Upper lobe of right lung (tissue), 1 donor: ENCODE data around the gene UNC5A. TPM values are rescaled to one million over a fixed set of nuclear protein-coding genes. Genes with fewer than 3 reads are reported as not detected.

Experiments
- ATAC-seq: fragments of 200-7000 bp; cut with Tn5 transposase; one replicate; pipeline ENCODE4 v1.9.1; 2020; ENCODE audit warnings: mild to moderate bottlenecking, moderate library complexity
- DNase-seq: peaks from one replicate; pipeline ENCODE4 v3.0.0-alpha.2; 2020
- H3K27ac ChIP-seq: fragments of 200-600 bp; one replicate; pipeline ENCODE4 v1.8.0; 2022
- H3K27me3 ChIP-seq: fragments of 200-600 bp; one replicate; pipeline ENCODE4 v1.8.0; 2022; ENCODE audit warnings: mild to moderate bottlenecking
- H3K36me3 ChIP-seq: fragments of 200-600 bp; one replicate; pipeline ENCODE4 v1.8.0; 2022
- H3K4me1 ChIP-seq: fragments of 200-600 bp; one replicate; pipeline ENCODE4 v1.8.0; 2022
- H3K4me3 ChIP-seq: fragments of 200-600 bp; one replicate; pipeline ENCODE4 v1.8.0; 2022; ENCODE audit warnings: mild to moderate bottlenecking
- H3K9me3 ChIP-seq: fragments of 200-600 bp; one replicate; pipeline ENCODE4 v1.8.0; 2022
- CTCF ChIP-seq: fragments of 200-600 bp; IDR thresholded peaks from one replicate; pipeline ENCODE4 v1.8.0; 2022; ENCODE audit warnings: antibody characterized with exemption
- intact Hi-C: fragments of 100-400 bp; cut with DNase I; formaldehyde crosslinking; loops from one replicate; pipeline ENCODE4 v1.11.0; 2022
- total RNA-seq: library from RNA; stranded (reverse); fragmentation: NEBNext Ultra II Directional; extraction: Animal tissue kit (Norgen Biotek cat#: 25700); gene quantifications from one replicate; pipeline ENCODE4 v1.2.1, GENCODE V29; 2021
- donor health status: DM: no; HTN: yes; CAD: no; lungs with severe emphysema.

The UNC5A gene
- total RNA-seq, 1 donor from 2014 or later = 0.46 TPM

- no peak for TF ChIP-seq CTCF
- Histone ChIP-seq H3K36me3 (peaks cover 41% of the 10 kb centered on the region), H3K27ac (peak overlapping the region; percentile 36)
Observed at GRCh38 chr5:176902102-176902814, 91.9 kb downstream of the UNC5A start.

GRCh38 chr5:176902911-176903664 is 92.7 kb downstream of the UNC5A start:
- intact Hi-C loops = no loop called here
- Histone ChIP-seq H3K27ac (no peak overlapping the region), H3K27me3 (no peaks in the 10 kb centered on the region), H3K9me3 (no peaks in the 10 kb centered on the region), H3K36me3 (peaks cover 49% of the 10 kb centered on the region), H3K4me3 (no peak overlapping the region), H3K4me1 (peaks cover 22% of the 10 kb centered on the region)
- ATAC-seq (peak; percentile 65), DNase-seq (no peak)
- TF ChIP-seq CTCF = no peak

More at GRCh38 chr5:176902102-176902814, 91.9 kb downstream of the UNC5A start:
- H3K4me1 ChIP-seq = peaks cover 22% of the 10 kb centered on the region
- H3K27me3 ChIP-seq = no peaks in the 10 kb centered on the region
- ATAC-seq (no peak), DNase-seq (no peak)
- no peaks in the 10 kb centered on the region for H3K9me3 ChIP-seq
- no peak overlapping the region for H3K4me3 ChIP-seq
- intact Hi-C loops = no loop called here

- H3K4me1 ChIP-seq = peaks cover 17% of the 10 kb centered on the region
- no peaks in the 10 kb centered on the region for H3K27me3 ChIP-seq
- no peaks in the 10 kb centered on the region for H3K9me3 ChIP-seq
- DNase-seq (no peak), ATAC-seq (no peak)
- no peak overlapping the region for H3K4me3 ChIP-seq
- TF ChIP-seq CTCF = no peak
- H3K36me3 ChIP-seq = peaks cover 61% of the 10 kb centered on the region
- intact Hi-C loops = no loop called here
- no peak overlapping the region for H3K27ac ChIP-seq
Observed at GRCh38 chr5:176904276-176904675, 93.9 kb downstream of the UNC5A start.

- no peak for DNase-seq
- no peak overlapping the region for H3K4me3 ChIP-seq
- intact Hi-C loops = no loop called here
- ATAC-seq = no peak
- no peaks in the 10 kb centered on the region for H3K9me3 ChIP-seq
- H3K27me3 ChIP-seq = no peaks in the 10 kb centered on the region
- H3K27ac ChIP-seq = no peak overlapping the region
- peaks cover 68% of the 10 kb centered on the region for H3K36me3 ChIP-seq
- no peak for TF ChIP-seq CTCF
- H3K4me1 ChIP-seq = no peaks in the 10 kb centered on the region
Observed at GRCh38 chr5:176906126-176906525, 95.8 kb downstream of the UNC5A start.

- no peak for TF ChIP-seq CTCF
- Histone ChIP-seq H3K36me3 (peaks cover 68% of the 10 kb centered on the region), H3K27ac (no peak overlapping the region), H3K27me3 (no peaks in the 10 kb centered on the region), H3K4me1 (no peaks in the 10 kb centered on the region), H3K9me3 (no peaks in the 10 kb centered on the region), H3K4me3 (no peak overlapping the region)
- no peak for DNase-seq
- ATAC-seq = no peak
- intact Hi-C loops = no loop called here
Observed at GRCh38 chr5:176906796-176907195, 96.4 kb downstream of the UNC5A start.
